Duodenal mucosa (tissue), 2 donors: Measurements from ENCODE around the gene MICAL2.

Experiments
- H3K27ac ChIP-seq: one replicate; pipeline ENCODE4 v1.7.0; 2013; ENCODE audit warnings: low read depth, low read length
- H3K27me3 ChIP-seq, 2 donors: one replicate each; pipeline ENCODE4 v1.7.0; 2013; ENCODE audit warnings: low read length in 2 of 2, control low read depth in 1 of 2; ENCODE audit not compliant: insufficient read depth in 2 of 2, control insufficient read depth in 1 of 2
- H3K36me3 ChIP-seq, 2 donors: one replicate each; pipeline ENCODE4 v1.7.0; 2013; ENCODE audit warnings: low read length in 2 of 2, control low read depth in 1 of 2; ENCODE audit not compliant: insufficient read depth in 2 of 2, control insufficient read depth in 1 of 2
- H3K4me1 ChIP-seq, 2 donors: one replicate each; pipeline ENCODE4 v1.7.0; 2013; ENCODE audit warnings: low read length in 2 of 2, control low read depth in 1 of 2; ENCODE audit not compliant: insufficient read depth in 2 of 2, control insufficient read depth in 1 of 2
- H3K4me3 ChIP-seq, 2 donors: one replicate each; pipeline ENCODE4 v1.7.0; 2013; ENCODE audit warnings: low read length in 2 of 2, low read depth in 1 of 2
- H3K9ac ChIP-seq, 2 donors: one replicate each; pipeline ENCODE4 v1.7.0; 2013; ENCODE audit warnings: low read length in 2 of 2, low read depth in 1 of 2
- H3K9me3 ChIP-seq, 2 donors: one replicate each; pipeline ENCODE4 v1.7.0; 2013; ENCODE audit warnings: low read length in 2 of 2, control low read depth in 1 of 2; ENCODE audit not compliant: control insufficient read depth in 1 of 2

MICAL2 gene

GRCh38 chr11:12186701-12187100 lies 76.3 kb downstream of the MICAL2 start:
- H3K27me3 ChIP-seq = no peaks in the 10 kb centered on the region
- no peak overlapping the region for H3K9ac ChIP-seq

GRCh38 chr11:12187399-12187798 lies 77.0 kb downstream of the MICAL2 start:
- Histone ChIP-seq H3K9me3 (no peaks in the 10 kb centered on the region), H3K27ac (no peak overlapping the region), H3K9ac (no peak overlapping the region), H3K36me3 (peaks cover 3 to 7% of the 10 kb centered on the region in 2 donors), H3K27me3 (no peaks in the 10 kb centered on the region), H3K4me3 (no peak overlapping the region), H3K4me1 (no peaks in the 10 kb centered on the region)

More at GRCh38 chr11:12186701-12187100, 76.3 kb downstream of the MICAL2 start:
- Histone ChIP-seq H3K4me3 (no peak overlapping the region), H3K4me1 (no peaks in the 10 kb centered on the region), H3K36me3 (peaks cover 3 to 7% of the 10 kb centered on the region in 2 donors), H3K27ac (no peak overlapping the region), H3K9me3 (no peaks in the 10 kb centered on the region)

- Histone ChIP-seq H3K27ac (no peak overlapping the region), H3K4me1 (peaks cover 0 to 5% of the 10 kb centered on the region in 2 donors), H3K27me3 (no peaks in the 10 kb centered on the region), H3K9me3 (no peaks in the 10 kb centered on the region), H3K36me3 (peaks cover 5 to 7% of the 10 kb centered on the region in 2 donors), H3K9ac (no peak overlapping the region), H3K4me3 (no peak overlapping the region)
Measured at GRCh38 chr11:12188548-12189317, 78.3 kb downstream of the MICAL2 start.

GRCh38 chr11:12189543-12190235 lies 79.3 kb downstream of the MICAL2 start:
- Histone ChIP-seq H3K9ac (no peak overlapping the region), H3K27me3 (no peaks in the 10 kb centered on the region), H3K36me3 (peaks cover 6 to 7% of the 10 kb centered on the region in 2 donors), H3K4me1 (peaks cover 0 to 5% of the 10 kb centered on the region in 2 donors), H3K27ac (no peak overlapping the region), H3K4me3 (no peak overlapping the region), H3K9me3 (no peaks in the 10 kb centered on the region)

- Histone ChIP-seq H3K27ac (no peak overlapping the region), H3K4me1 (peaks cover 0 to 5% of the 10 kb centered on the region in 2 donors), H3K4me3 (no peak overlapping the region), H3K9ac (no peak overlapping the region), H3K9me3 (no peaks in the 10 kb centered on the region), H3K36me3 (peaks cover 6 to 7% of the 10 kb centered on the region in 2 donors), H3K27me3 (no peaks in the 10 kb centered on the region)
Measured at GRCh38 chr11:12190511-12190910, 80.1 kb downstream of the MICAL2 start.

GRCh38 chr11:12192794-12193514 lies 82.6 kb downstream of the MICAL2 start:
- no peak overlapping the region for H3K4me3 ChIP-seq
- H3K9me3 ChIP-seq = no peaks in the 10 kb centered on the region
- no peaks in the 10 kb centered on the region for H3K27me3 ChIP-seq
- H3K4me1 ChIP-seq = peaks cover under 1 to 7% of the 10 kb centered on the region in 2 donors
- peaks cover 7 to 8% of the 10 kb centered on the region in 2 donors for H3K36me3 ChIP-seq
- no peak overlapping the region for H3K27ac ChIP-seq
- H3K9ac ChIP-seq = no peak overlapping the region

- Histone ChIP-seq H3K9ac (no peak overlapping the region), H3K36me3 (peaks cover 7 to 13% of the 10 kb centered on the region in 2 donors), H3K4me3 (no peak overlapping the region), H3K4me1 (peaks cover 8 to 14% of the 10 kb centered on the region in 2 donors), H3K9me3 (no peaks in the 10 kb centered on the region), H3K27ac (no peak overlapping the region), H3K27me3 (no peaks in the 10 kb centered on the region)
Measured at GRCh38 chr11:12193515-12194336, 83.3 kb downstream of the MICAL2 start.

- H3K9me3 ChIP-seq = no peaks in the 10 kb centered on the region
- H3K4me3 ChIP-seq = peak overlapping the region in 1 of 2 donors; percentile 40
- H3K27ac ChIP-seq = no peak overlapping the region
- peak overlapping the region in 1 of 2 donors; percentile 18 for H3K9ac ChIP-seq
- H3K27me3 ChIP-seq = no peaks in the 10 kb centered on the region
- peaks cover 0 to 14% of the 10 kb centered on the region in 2 donors for H3K36me3 ChIP-seq
- H3K4me1 ChIP-seq = peaks cover 28 to 33% of the 10 kb centered on the region in 2 donors
Measured at GRCh38 chr11:12195768-12196167, 85.4 kb downstream of the MICAL2 start.

- H3K27me3 ChIP-seq = no peaks in the 10 kb centered on the region
- H3K9ac ChIP-seq = no peak overlapping the region
- H3K27ac ChIP-seq = no peak overlapping the region
- peak overlapping the region in 1 of 2 donors; percentile 40 for H3K4me3 ChIP-seq
- H3K4me1 ChIP-seq = peaks cover 32 to 34% of the 10 kb centered on the region in 2 donors
- no peaks in the 10 kb centered on the region for H3K9me3 ChIP-seq
- peaks cover 0 to 14% of the 10 kb centered on the region in 2 donors for H3K36me3 ChIP-seq
Measured at GRCh38 chr11:12196308-12196707, 85.9 kb downstream of the MICAL2 start.
